GM18909 (cell line): ENCODE results near the gene OOSP2.
"Not testable (repeated sequence)": the region's sequence is repeated elsewhere in the genome, so short reads cannot be mapped to it uniquely, and the experiment has no call there.

Experiments used
- ATAC-seq: cut with Tn5 transposase; IDR thresholded peaks from one replicate; pipeline ENCODE4 v1.9.1; 2021; ENCODE audit warnings: mild to moderate bottlenecking; ENCODE audit not compliant: unreplicated experiment, poor library complexity

Gene OOSP2, protein sequence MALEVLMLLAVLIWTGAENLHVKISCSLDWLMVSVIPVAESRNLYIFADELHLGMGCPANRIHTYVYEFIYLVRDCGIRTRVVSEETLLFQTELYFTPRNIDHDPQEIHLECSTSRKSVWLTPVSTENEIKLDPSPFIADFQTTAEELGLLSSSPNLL

DNA sequence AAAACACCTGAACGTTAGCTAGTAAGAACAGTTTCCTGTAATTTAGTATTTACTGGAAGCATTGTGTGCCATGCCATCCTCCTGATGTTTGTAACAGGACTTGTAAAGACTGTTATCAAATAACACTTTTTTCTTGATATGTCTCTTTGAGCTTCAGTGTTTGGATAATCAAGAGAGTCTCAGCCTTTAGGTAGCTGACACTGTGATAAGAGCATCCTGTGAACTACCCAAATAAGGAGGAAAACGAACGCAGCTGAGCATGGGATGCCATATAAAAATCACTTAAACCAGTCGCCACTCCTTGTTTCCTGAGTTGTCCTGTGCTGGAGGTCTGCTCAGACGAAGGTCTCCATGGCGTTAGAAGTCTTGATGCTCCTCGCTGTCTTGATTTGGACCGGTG is at the start of gene OOSP2:
TSS of gene OOSP2 (plus strand) at position 301 of the 400 bp plus-strand sequence. CDS start at position 352, 51 bp downstream.
- no peak for ATAC-seq

DNA sequence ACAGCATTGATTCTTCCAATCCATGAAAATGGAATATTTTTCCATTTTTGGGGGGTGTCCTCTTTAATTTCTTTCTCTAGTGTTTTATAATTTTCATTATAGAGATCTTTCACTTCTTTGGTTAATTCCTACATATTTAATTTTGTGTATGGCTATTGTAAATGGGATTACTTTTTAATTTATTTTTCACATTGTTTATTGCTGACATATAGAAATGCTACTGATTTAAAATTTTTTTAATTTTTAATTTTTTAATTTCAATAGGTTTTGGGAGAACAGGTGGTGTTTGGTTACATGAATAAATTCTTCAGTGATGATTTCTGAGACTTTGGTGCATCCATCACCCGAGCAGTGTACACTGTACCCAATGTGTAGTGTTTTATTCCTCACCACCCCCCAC is 49.8 kb upstream of the OOSP2 start:
- ATAC-seq: no peak

DNA sequence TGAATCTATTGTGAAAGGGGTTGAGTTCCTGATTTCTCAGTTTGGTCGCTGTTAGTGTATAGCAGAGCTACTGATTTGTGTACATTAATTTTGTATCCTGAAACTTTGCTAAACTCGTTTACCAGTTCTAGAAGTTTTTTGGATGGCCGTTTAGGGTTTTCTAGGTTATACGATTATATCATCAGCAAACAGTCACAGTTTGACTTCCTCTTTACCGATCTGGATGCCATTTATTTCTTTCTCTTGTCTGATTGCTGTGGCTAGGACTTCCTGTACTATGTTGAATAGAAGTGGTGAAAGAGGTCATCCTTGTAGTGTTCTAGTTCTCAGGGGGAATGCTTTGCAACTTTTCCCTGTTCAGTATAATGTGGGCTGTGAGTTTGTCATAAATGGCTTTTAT is 47.8 kb upstream of the OOSP2 start:
- no peak for ATAC-seq

DNA sequence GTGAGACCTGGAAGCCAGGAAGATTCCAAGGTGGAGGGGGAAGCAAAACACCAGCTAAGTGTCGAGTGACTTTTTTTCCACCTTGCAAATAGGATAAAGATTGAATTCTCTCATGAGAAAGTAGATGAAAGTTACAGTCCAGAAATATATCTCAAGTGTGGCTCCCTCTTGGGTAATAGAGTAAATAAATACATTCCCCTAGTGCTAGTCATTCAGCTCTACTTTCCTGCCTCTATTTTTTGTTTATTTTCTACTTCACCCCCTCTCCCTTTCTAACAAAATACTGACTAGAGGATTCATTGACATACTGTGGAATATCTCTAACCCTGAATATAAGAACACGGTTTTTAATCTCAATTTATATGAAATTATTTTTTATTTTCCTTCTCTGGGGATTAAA is 42.4 kb upstream of the OOSP2 start:
- no peak for ATAC-seq

DNA sequence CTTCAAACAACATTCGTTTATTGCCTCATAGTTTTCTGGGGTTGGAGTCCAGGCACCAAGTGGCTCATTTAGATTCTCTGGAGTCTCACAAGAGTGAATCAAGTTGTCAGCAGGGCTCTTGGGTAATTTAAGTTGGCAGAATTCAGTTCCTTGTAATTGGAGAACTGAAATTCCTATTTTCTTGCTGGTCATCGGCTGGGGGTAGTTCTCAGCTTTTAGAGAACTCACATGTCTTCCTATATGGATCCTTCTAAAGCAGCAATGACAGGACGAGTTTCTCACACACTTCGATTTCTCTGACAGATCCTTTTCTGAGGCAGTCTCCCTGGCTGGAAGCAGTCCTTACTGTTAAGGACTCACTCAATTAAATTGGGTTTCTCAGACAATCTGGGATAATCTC is 40.5 kb upstream of the OOSP2 start:
- ATAC-seq: no peak

DNA sequence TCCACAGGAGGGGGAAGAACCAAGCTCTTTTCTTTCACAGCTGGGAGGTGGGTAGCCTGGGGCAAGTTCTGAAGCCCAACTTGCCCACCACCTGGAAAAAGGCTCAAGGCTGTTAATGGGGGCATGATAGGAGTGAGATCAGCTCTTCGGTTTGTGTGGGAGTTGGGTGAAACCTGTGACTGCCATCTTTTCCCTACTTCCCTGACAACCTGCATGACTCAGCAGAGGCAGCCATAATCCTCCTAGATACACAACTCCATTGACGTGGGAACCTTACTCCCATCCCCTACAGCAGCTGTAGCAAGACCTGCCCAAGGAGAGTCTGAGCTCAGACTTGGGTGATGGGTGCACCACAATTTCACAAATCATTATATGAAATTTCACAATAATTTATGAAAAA is 36.5 kb upstream of the OOSP2 start:
- ATAC-seq: no peak

DNA sequence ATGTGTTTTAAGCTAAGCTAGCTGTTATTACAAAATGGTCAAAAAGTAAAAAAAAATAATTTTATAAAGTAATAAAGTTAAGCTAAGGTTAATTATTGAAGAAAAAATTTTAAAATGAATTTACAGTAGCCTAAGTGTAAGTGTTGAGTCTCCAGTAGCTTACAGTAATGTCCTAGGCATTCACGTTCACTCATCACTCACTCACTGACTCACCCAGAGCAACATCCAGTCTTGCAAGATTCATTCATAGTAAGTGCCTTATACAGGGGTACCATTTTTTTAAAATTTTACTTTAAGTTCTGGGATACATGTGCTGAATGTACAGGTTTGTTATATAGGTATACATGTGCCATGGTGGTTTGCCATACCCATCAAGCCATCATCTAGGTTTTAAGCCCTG is 34.8 kb upstream of the OOSP2 start:
- no peak for ATAC-seq

DNA sequence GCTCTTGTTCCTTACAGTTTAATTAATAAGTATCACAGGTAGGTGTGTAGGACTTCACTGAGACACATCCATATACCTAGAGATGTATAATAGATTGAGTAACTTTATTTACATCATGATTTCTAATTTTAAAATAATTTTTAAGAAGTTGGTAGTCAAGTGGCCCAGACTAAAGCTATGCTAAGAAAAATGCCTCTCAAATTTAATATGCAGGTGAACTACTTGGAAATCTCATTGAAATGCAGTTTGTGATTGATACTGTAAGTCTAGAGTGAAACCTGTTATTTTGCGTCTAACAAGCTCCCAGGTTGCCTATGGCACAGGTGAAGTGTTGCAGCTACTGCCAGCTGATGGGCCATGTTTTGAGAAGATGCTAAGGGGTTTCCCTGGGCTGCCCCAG is 23.3 kb upstream of the OOSP2 start, which contains the start of gene OOSP4B:
TSS of gene OOSP4B (plus strand) at position 301 of the 400 bp plus-strand sequence.
- ATAC-seq: no peak

DNA sequence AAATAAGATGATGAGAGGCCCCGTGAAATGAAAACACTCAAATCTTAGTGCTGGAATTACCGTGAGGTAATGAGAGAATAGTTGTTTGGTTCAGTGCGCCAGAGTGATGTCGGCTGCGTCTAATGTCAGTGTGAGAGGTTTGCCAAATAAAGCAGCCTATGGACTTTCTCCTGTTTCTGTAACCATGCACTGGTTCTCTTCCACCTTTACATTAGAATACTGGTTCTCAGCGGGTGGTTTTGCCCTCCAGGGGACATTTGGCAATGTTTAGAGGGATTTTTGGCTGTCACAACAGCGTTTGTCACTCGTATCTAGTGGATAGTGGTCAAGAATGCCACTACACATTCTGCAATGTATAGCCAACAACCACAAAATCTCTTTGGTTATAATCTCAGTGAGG is 22.2 kb upstream of the OOSP2 start:
- no peak for ATAC-seq

DNA sequence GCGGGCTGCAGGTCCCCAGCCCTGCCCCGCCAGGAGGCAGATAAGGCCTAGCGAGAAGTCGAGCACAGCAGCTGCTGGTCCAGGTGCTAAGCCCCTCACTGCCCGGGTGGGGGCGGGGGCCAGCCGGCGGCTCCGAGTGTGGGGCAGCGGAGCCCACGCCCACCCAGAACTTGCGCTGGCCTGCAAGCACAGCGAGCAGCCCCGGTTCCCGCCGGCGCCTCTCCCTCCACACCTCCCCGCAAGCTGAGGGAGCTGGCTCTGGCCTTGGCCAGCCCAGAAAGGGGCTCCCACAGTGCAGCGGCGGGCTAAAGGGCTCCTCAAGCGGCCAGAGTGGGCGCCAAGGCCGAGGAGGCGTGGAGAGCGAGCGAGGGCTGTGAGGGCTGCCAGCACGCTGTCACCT is 19.8 kb upstream of the OOSP2 start:
- ATAC-seq: not testable (repeated sequence)

DNA sequence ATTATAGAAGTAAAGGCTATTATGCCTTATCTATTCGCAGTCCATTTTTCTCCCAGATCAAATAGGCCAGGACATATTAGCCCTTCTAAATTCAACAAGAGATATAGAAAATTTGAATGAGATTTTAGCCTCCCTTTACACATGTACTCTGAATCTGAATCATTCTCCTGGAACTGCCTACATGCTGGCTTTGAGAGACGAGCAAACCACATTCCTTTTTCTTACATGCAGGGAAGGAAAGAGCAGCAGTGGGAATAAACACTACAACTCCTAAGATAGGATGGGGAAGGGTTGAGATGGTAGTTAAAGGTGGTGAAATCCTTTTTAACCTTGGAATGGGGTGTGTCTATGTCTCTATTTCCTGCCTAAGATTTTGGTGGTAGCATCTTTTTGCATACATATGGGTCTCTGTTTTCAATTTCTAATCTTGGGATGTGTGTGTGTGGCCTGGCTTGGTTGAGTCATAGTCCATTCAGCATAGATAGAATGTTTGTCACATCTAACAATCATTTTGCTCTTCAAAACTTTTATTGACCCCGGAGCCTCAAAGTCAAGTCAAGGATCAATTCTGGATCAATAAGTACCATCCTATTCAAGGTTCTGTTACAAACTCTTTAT is 11.1 kb upstream of the OOSP2 start:
- ATAC-seq: no peak

DNA sequence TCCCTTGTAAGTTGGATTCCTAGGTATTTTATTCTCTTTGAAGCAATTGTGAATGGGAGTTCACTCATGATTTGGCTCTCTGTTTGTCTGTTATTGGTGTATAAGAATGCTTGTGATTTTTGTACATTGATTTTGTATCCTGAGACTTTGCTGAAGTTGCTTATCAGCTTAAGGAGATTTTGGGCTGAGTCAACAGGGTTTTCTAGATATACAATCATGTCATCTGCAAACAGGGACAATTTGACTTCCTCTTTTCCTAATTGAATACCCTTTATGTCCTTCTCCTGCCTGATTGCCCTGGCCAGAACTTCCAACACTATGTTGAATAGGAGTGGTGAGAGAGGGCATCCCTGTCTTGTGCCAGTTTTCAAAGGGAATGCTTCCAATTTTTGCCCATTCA is 10.2 kb downstream of the OOSP2 start:
- ATAC-seq: not testable (repeated sequence)

DNA sequence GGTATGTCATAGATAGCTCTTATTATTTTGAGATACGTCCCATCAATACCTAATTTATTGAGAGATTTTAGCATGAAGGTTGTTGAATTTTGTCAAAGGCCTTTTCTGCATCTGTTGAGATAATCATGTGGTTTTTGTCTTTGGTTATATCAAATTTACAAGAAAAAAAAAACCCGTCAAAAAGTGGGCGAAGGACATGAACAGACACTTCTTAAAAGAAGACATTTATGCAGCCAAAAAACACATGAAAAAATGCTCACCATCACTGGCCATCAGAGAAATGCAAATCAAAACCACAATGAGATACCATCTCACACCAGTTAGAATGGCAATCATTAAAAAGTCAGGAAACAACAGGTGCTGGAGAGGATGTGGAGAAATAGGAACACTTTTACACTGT is 10.6 kb downstream of the OOSP2 start:
- ATAC-seq: not testable (repeated sequence)

DNA sequence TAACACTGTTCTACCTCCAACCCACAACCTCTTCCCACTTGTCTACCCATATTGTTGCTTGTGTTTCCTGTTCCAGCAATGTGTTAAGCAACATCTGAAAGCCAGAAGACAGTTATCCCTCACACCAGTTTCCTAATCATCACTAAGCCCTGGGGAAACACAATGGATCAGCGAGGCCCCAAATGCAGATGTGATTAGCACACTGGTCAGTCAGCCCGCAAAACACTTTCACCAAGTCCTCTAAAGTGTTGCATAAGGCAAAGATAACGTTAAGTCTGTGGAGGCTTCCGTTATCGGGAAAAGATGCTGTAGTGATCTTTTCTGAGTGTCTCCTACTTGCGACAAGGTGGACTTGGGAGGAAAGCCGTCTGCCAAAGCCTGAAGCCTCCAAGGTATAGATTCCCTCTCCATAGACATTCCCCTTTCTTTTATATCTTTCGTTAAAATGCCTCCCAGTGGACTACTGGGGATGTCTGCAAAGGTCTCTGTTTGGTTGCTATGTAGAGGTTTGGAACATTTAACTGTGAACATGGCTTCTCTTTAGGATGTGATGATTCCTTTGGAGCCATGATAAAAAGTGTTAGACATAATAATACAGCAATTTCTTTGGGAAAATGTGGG is 16.2 kb downstream of the OOSP2 start, which contains the start of gene MS4A3:
TSS of gene MS4A3 (plus strand) at position 317 of the 621 bp plus-strand sequence. CDS start 4,496 bp downstream, outside the sequence.
- ATAC-seq: no peak

DNA sequence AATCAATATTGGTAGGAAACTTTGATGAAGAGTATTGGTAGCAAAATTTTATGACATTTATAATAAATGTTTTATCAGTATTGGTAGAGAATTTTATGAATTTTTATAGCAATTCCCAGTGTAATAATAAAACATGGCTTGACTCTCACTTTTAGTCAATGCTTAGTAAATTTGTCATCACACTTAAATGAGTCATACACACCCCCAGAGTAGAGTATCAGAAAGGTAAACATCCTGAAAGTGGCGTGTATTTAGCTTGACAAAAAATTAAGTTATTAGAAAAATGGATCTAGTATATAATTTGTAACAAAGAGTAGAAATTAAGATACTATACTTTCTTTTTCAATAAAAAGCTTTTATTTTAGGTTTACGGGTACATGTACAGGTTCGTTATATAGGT is 18.8 kb downstream of the OOSP2 start:
- no peak for ATAC-seq

DNA sequence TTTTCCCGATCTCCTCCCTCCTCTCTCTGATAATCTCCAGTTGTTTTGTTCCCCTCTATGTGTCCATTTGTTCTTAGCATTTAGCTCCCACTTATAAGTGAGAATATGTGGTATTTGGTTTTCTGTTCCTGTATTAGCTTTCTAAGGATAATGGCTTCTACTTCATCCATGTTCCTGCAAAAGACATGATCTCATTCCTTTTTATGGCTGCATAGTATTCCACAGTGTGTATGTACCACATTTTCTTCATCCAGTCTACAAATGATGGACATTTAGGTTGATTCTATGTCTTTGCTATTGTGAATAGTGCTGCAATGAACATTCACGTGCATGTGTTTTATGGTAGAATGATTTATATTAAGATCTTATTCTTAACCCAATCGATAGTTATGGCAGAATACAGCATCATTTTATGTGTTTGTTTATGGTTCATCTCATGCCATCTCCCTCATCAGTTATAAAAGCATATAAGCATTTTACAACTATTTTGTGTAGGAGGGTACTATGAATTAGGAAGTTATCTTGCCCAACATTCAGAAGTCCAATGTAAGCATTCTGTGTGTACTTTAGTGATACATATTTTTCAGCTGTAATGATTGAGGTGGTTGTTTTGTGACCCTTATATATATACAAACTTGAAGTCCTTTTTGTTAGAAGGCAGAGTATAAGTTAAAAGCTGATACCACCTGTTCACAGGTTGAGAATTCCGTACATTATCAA is 19.5 kb downstream of the OOSP2 start:
- ATAC-seq: no peak

DNA sequence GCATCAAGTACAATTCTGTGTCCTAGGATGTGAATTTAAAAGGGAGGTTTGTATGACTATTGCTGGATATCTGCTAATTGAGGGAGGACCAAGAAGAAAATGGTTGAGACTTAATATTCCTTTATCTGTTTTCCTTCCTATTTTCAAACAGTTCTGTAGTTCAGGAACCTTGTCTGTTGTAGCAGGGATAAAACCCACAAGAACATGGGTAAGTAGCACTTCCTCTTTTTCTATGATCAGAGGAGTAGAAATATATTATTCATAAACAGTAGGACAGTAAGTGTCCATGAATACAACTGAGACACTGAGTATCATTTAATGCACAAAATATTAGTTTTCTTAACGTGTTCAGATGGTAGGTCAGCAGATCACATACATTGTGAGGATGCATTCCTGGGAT is 23.9 kb downstream of the OOSP2 start:
- no peak for ATAC-seq

DNA sequence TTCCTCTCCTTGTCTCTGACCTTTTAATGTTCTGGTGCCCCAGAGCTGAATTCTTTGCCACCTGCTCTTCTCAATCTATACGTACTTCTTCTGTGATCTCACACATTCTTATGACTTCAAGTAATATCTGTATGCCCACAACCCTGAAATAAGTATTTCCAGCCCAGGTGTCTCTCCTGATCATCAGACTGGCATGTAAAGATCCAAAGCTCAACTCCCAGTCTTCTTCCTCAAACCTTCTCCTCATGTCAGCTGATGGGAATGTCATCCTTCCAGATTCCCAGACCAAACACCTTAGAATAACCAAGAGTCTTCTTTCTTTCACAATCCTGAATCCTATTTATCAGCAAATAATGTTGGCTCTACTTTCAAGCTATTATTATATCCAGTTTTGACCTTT is 25.6 kb downstream of the OOSP2 start:
- no peak for ATAC-seq

DNA sequence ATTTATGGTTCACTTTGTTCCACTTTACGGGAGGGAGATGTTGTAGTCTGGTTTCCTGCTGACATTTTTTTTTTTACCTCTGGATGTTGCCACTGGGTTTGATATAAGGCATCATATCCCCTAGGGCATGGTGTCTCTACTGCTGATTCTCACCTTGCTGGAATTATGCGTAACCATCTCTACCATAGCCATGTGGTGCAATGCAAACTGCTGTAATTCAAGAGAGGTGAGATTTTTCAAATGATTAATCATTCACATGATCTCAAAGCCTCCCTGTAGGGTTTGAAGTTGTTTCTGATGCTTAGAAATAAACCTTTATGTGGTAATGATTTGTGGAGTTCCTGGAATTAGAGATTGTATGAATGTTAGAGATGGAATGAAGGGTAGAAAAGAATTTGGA is 29.2 kb downstream of the OOSP2 start:
- no peak for ATAC-seq

DNA sequence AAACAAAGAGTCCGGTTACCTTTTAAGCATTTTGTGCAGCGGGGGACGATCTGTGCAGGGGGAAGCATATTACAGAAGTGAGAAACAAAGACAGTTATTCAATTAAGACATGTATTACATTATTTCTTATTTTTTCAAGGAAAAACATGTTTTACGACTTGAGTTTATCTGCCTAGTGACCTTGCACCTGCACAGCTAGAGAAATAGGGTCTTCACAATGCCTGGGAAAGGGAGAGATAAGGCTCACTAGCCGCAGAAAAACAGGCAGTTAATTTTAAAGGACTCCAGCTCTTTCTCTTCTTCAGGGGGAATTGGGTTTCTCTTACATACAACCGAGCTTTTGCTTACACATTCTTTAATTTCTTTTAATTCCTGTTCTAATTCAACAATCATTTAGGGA is 31.4 kb downstream of the OOSP2 start:
- not testable (repeated sequence) for ATAC-seq

DNA sequence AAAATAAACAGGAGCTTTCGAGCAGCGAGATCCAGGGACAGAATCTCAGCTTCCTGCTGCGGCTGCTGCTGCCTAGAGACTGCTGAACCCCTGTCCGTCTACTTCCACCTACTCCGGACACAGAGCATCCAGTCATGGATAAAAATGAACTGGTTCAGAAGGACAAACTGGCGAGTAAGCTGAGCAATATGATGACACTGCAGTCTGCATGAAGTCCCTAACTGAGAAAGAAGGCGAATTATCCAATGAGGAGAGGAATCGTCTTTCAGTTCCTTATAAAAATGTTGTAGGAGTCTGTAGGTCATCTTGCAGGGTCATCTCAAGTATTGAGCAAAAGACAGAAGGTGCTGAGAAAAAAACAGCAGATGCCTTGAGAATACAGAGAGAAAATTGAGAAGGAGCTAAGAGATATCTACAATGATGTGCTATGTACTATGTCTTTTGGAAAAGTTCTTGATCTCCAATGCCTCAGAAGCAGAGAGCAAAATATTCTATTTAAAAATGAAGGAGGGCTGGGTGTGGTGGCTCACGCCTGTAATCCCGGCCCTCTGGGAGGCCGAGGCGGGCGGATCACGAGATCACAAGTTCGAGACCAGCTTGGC is 37.1 kb downstream of the OOSP2 start:
- ATAC-seq: no peak
